MM.1S (cell line): ENCODE data around the gene COMT.

Source experiments
- DNase-seq: peaks from one replicate; pipeline ENCODE4 v3.0.0-alpha.2; 2015
- H2AFZ ChIP-seq: fragments of 300-600 bp; sonication (generic); 2 replicates; pipeline ENCODE4 v1.6.0; 2016; ENCODE audit warnings: antibody characterized with exemption, low read length
- H3F3A ChIP-seq: fragments of 300-600 bp; sonication (generic); 2 replicates; pipeline ENCODE4 v1.6.1; 2016; ENCODE audit warnings: mild to moderate bottlenecking, antibody characterized with exemption, low read length, moderate library complexity, mixed read lengths; ENCODE audit not compliant: insufficient read depth
- H3K27ac ChIP-seq: fragments of 300-600 bp; sonication (generic); 2 replicates; pipeline ENCODE4 v1.5.1; 2016; ENCODE audit warnings: mild to moderate bottlenecking, low read length
- H3K27me3 ChIP-seq: fragments of 300-600 bp; sonication (generic); replicated peaks from 2 replicates; pipeline ENCODE4 v1.6.0; 2016; ENCODE audit warnings: low read length; ENCODE audit not compliant: insufficient read depth
- H3K36me3 ChIP-seq: fragments of 300-600 bp; sonication (generic); replicated peaks from 2 replicates; pipeline ENCODE4 v1.6.1; 2016; ENCODE audit warnings: mild to moderate bottlenecking, low read length, mixed read lengths; ENCODE audit not compliant: insufficient read depth
- H3K4me1 ChIP-seq: fragments of 300-600 bp; sonication (generic); 2 replicates; pipeline ENCODE4 v1.6.1; 2016; ENCODE audit warnings: low read length, mixed read lengths
- H3K4me2 ChIP-seq: fragments of 300-600 bp; sonication (generic); 2 replicates; pipeline ENCODE4 v1.6.0; 2016; ENCODE audit warnings: low read depth, low read length
- H3K4me3 ChIP-seq: fragments of 300-600 bp; sonication (generic); 2 replicates; pipeline ENCODE4 v1.5.1; 2016; ENCODE audit warnings: low read length, mixed read lengths
- H3K79me2 ChIP-seq: fragments of 300-600 bp; sonication (generic); 2 replicates; pipeline ENCODE4 v1.6.1; 2016; ENCODE audit warnings: mixed run types, low read length, mixed read lengths
- H3K9ac ChIP-seq: fragments of 300-600 bp; sonication (generic); 2 replicates; pipeline ENCODE4 v1.6.1; 2016; ENCODE audit warnings: low read length, mixed read lengths
- H3K9me2 ChIP-seq: fragments of 300-600 bp; sonication (generic); replicated peaks from 2 replicates; pipeline ENCODE4 v1.6.1; 2016; ENCODE audit warnings: mild to moderate bottlenecking, low read length, mixed read lengths; ENCODE audit not compliant: insufficient read depth
- H3K9me3 ChIP-seq: fragments of 300-600 bp; sonication (generic); replicated peaks from 2 replicates; pipeline ENCODE4 v1.6.1; 2016; ENCODE audit warnings: mild to moderate bottlenecking, low read length, mixed read lengths; ENCODE audit not compliant: insufficient read depth
- H4K20me1 ChIP-seq: fragments of 300-600 bp; sonication (generic); 2 replicates; pipeline ENCODE4 v1.6.1; 2016; ENCODE audit warnings: mild to moderate bottlenecking, low read length, moderate library complexity, mixed read lengths; ENCODE audit not compliant: insufficient read depth
- CTCF ChIP-seq: fragments of 300-600 bp; sonication (generic); IDR thresholded peaks from 2 replicates; pipeline ENCODE4 v1.5.1; 2016; ENCODE audit warnings: antibody characterized with exemption, low read length, mixed read lengths
- EZH2 ChIP-seq: fragments of 300-600 bp; sonication (generic); optimal IDR thresholded peaks from 2 replicates; pipeline ENCODE3; 2017; ENCODE audit warnings: low read depth, mild to moderate bottlenecking, antibody characterized with exemption, low read length, mixed read lengths
- EZH2phosphoT487 ChIP-seq: fragments of 300-600 bp; sonication (generic); IDR thresholded peaks from 2 replicates; pipeline ENCODE4 v1.6.1; 2018; ENCODE audit warnings: antibody characterized with exemption, low read length

Gene COMT

GRCh38 chr22:19910180-19910744 is 31.3 kb upstream of the COMT start:
- no peak overlapping the region for H2AFZ ChIP-seq
- DNase-seq, result no peak
- no peaks in the 10 kb centered on the region for H3K36me3 ChIP-seq
- no peaks in the 10 kb centered on the region for H3K27me3 ChIP-seq
- TF ChIP-seq EZH2, result no peak
- no peak for TF ChIP-seq CTCF
- TF ChIP-seq EZH2phosphoT487, result no peak
- no peaks in the 10 kb centered on the region for H3K9me3 ChIP-seq
- H3K9ac ChIP-seq, result no peak overlapping the region
- H3K4me1 ChIP-seq, result no peaks in the 10 kb centered on the region
- H3K9me2 ChIP-seq, result no peaks in the 10 kb centered on the region
- H3F3A ChIP-seq, result no peaks in the 10 kb centered on the region
- no peak overlapping the region for H3K4me2 ChIP-seq
- H3K27ac ChIP-seq, result no peak overlapping the region
- no peaks in the 10 kb centered on the region for H3K79me2 ChIP-seq
- H3K4me3 ChIP-seq, result no peak overlapping the region
- no peaks in the 10 kb centered on the region for H4K20me1 ChIP-seq

- no peak for DNase-seq
- H3K4me2 ChIP-seq, result no peak overlapping the region
- H3K4me3 ChIP-seq, result no peak overlapping the region
- H3K9me2 ChIP-seq, result no peaks in the 10 kb centered on the region
- H3K27ac ChIP-seq, result no peak overlapping the region
- H3K36me3 ChIP-seq, result no peaks in the 10 kb centered on the region
- TF ChIP-seq CTCF (no peak), EZH2phosphoT487 (no peak), EZH2 (no peak)
- peaks cover 2% of the 10 kb centered on the region; the same call in 1 of the 2 replicates for H3K4me1 ChIP-seq
- no peak overlapping the region for H3K9ac ChIP-seq
- no peaks in the 10 kb centered on the region for H3K9me3 ChIP-seq
- H3F3A ChIP-seq, result no peaks in the 10 kb centered on the region
- no peaks in the 10 kb centered on the region for H4K20me1 ChIP-seq
- H3K27me3 ChIP-seq, result no peaks in the 10 kb centered on the region
- no peak overlapping the region for H2AFZ ChIP-seq
- H3K79me2 ChIP-seq, result no peaks in the 10 kb centered on the region
These were observed 29.9 kb upstream of the COMT start for GRCh38 chr22:19911540-19912270.

GRCh38 chr22:19912271-19912999 is 29.1 kb upstream of the COMT start:
- Histone ChIP-seq H3K27ac (no peak overlapping the region), H3K4me3 (no peak overlapping the region), H4K20me1 (no peaks in the 10 kb centered on the region), H3K27me3 (no peaks in the 10 kb centered on the region), H3F3A (no peaks in the 10 kb centered on the region), H3K9me3 (no peaks in the 10 kb centered on the region), H3K9me2 (no peaks in the 10 kb centered on the region), H3K36me3 (no peaks in the 10 kb centered on the region), H3K9ac (no peak overlapping the region), H3K4me2 (no peak overlapping the region), H2AFZ (no peak overlapping the region), H3K4me1 (peaks cover 9% of the 10 kb centered on the region), H3K79me2 (no peaks in the 10 kb centered on the region)
- TF ChIP-seq CTCF, result no peak
- TF ChIP-seq EZH2phosphoT487, result no peak
- TF ChIP-seq EZH2, result no peak
- no peak for DNase-seq
